Subcutaneous abdominal adipose tissue (tissue), 5 donors: ENCODE measurements around the gene TAS2R4.
"Not testable (repeated sequence)": the region's sequence is repeated elsewhere in the genome, so short reads cannot be mapped to it uniquely, and the experiment has no call there.

Experiments used
- H3K27ac ChIP-seq: one replicate; pipeline ENCODE4 v1.7.0; 2013; ENCODE audit warnings: low read depth, mild to moderate bottlenecking, inconsistent platforms, low read length, moderate library complexity
- H3K27me3 ChIP-seq, 5 donors: one replicate each; pipeline ENCODE4 v1.7.0; 2013; ENCODE audit warnings: low read length in 5 of 5, inconsistent platforms in 1 of 5; ENCODE audit not compliant: control insufficient read depth in 5 of 5, insufficient read depth in 4 of 5
- H3K36me3 ChIP-seq, 5 donors: one replicate each; pipeline ENCODE4 v1.7.0; 2013; ENCODE audit warnings: low read length in 5 of 5; ENCODE audit not compliant: control insufficient read depth in 5 of 5, insufficient read depth in 5 of 5
- H3K4me1 ChIP-seq, 5 donors: one replicate each; pipeline ENCODE4 v1.7.0; 2013; ENCODE audit warnings: low read length in 5 of 5, mild to moderate bottlenecking in 3 of 5, moderate library complexity in 1 of 5; ENCODE audit not compliant: control insufficient read depth in 5 of 5, insufficient read depth in 5 of 5
- H3K4me3 ChIP-seq, 5 donors: one replicate each; pipeline ENCODE4 v1.7.0; 2013; ENCODE audit warnings: low read length in 5 of 5, low read depth in 1 of 5
- H3K9ac ChIP-seq, 5 donors: one replicate each; pipeline ENCODE4 v1.7.0; 2013; ENCODE audit warnings: low read length in 5 of 5, mild to moderate bottlenecking in 4 of 5, moderate library complexity in 3 of 5
- H3K9me3 ChIP-seq, 5 donors: one replicate each; pipeline ENCODE4 v1.7.0; 2013; ENCODE audit warnings: low read length in 5 of 5; ENCODE audit not compliant: control insufficient read depth in 5 of 5
- donor health status: healthy.
- donor health status: healthy.
- donor health status: healthy.
- donor health status: healthy.
- donor health status: healthy.

TAS2R4 gene

DNA sequence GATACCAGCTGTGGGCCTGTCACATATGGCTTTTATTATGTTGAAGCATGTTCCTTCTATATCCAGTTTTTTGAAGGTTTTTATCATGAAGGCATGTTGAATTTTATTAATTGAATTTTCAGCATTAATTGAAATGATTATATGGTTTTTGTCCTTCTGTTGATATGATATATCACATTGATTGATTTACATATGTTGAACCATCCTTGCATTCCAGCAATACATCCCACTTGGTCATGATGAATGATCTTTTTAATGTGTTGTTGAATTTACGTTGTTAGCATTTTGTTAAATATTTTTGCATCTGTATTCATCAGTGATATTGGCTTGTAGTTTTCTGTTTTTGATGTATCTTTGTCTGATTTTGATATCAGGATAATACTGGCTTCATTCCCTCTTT is 43.6 kb downstream of the TAS2R4 start:
- Histone ChIP-seq H3K4me3 (no peak overlapping the region), H3K9me3 (peaks cover 8 to 53% (median 33%) of the 10 kb centered on the region in 5 donors), H3K27ac (no peak overlapping the region), H3K36me3 (peaks cover 0 to 9% (median 0%) of the 10 kb centered on the region in 5 donors), H3K4me1 (no peaks in the 10 kb centered on the region), H3K9ac (no peak overlapping the region), H3K27me3 (no peaks in the 10 kb centered on the region)

DNA sequence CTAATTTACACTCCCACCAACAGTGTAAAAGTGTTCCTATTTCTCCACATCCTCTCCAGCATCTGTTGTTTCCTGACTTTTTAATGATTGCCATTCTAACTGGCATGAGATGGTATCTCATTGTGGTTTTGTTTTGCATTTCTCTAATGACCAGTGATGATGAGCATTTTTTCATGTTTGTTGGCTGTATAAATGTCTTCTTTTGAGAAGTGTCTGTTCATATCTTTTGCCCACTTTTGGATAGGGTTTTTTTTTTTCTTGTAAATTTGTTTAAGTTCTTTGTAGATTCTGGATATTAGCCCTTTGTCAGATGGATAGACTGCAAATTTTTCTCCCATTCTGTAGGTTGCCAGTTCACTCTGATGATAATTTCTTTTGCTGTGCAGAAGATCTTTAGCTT is 46.0 kb downstream of the TAS2R4 start:
- H3K27me3 ChIP-seq, H3K27ac ChIP-seq, H3K36me3 ChIP-seq, H3K9ac ChIP-seq, H3K4me3 ChIP-seq, H3K4me1 ChIP-seq: not testable (repeated sequence)
- H3K9me3 ChIP-seq = peaks cover 7 to 51% (median 31%) of the 10 kb centered on the region in 5 donors
